IMR-90 (cell line): ENCODE results near the gene RAP2C. TPM values are rescaled to one million over a fixed set of nuclear protein-coding genes. Genes with fewer than 3 reads are reported as not detected.

ENCODE experiments used
- ATAC-seq: fragments of 200-7000 bp; cut with Tn5 transposase; 2 replicates; pipeline ENCODE4 v1.9.1; 2020; ENCODE audit warnings: low read depth, mild to moderate bottlenecking, moderate library complexity
- BruUV-seq: library from RNA; stranded (reverse); fragments of 400-500 nt; replicated peaks from 2 replicates; lab custom pipeline; 2021; lab: Mats Ljungman, UMichigan
- CTCF ChIA-PET: fragments of 300-600 bp; formaldehyde crosslinking; extraction: SDS; loops from one replicate; lab custom pipeline; 2021; ENCODE audit warnings: antibody characterized with exemption; lab: Yijun Ruan, JAX
- POLR2A ChIA-PET: fragments of 300-600 bp; sonication (Branson Sonifier 250); formaldehyde crosslinking; loops from one replicate; lab custom pipeline; 2022; ENCODE audit warnings: antibody characterized with exemption; ENCODE audit not compliant: unreplicated experiment; lab: Charles Lee
- DNase-seq: peaks from one replicate; pipeline ENCODE4 v3.0.0; 2013
- H2AFZ ChIP-seq: replicated peaks from 2 replicates; pipeline ENCODE3; 2013; ENCODE audit warnings: low read length, mild to moderate bottlenecking; ENCODE audit not compliant: poor library complexity
- H2AK5ac ChIP-seq: 2 replicates; pipeline ENCODE4 v1.6.1; 2013; ENCODE audit warnings: low read depth, low read length, inconsistent platforms
- H2AK9ac ChIP-seq: replicated peaks from 2 replicates; pipeline ENCODE3; 2013; ENCODE audit warnings: mild to moderate bottlenecking, low read depth, low read length, moderate library complexity; ENCODE audit not compliant: poor library complexity
- H2BK120ac ChIP-seq: 2 replicates; pipeline ENCODE4 v1.6.1; 2013; ENCODE audit warnings: low read depth, low read length, inconsistent platforms
- H2BK15ac ChIP-seq: 3 replicates; pipeline ENCODE4 v1.6.1; 2013; ENCODE audit warnings: low read depth, low read length, inconsistent platforms
- H2BK20ac ChIP-seq: 2 replicates; pipeline ENCODE4 v1.6.1; 2013; ENCODE audit warnings: low read depth, mild to moderate bottlenecking, inconsistent platforms, low read length, moderate library complexity
- H2BK5ac ChIP-seq: 2 replicates; pipeline ENCODE4 v1.6.1; 2013; ENCODE audit warnings: mild to moderate bottlenecking, low read depth, low read length, inconsistent platforms; ENCODE audit not compliant: poor library complexity, severe bottlenecking
- H3K14ac ChIP-seq: replicated peaks from 2 replicates; pipeline ENCODE4 v1.6.1; 2013; ENCODE audit warnings: low read depth, low read length, inconsistent platforms
- H3K18ac ChIP-seq: 2 replicates; pipeline ENCODE4 v1.6.1; 2013; ENCODE audit warnings: low read depth, low read length, control low read depth
- H3K23ac ChIP-seq: 2 replicates; pipeline ENCODE4 v1.6.1; 2013; ENCODE audit warnings: low read depth, low read length, inconsistent platforms
- H3K27ac ChIP-seq: 2 replicates; pipeline ENCODE4 v1.5.1; 2013; ENCODE audit warnings: mild to moderate bottlenecking, control low read depth, low read length; ENCODE audit not compliant: insufficient read depth
- H3K27me3 ChIP-seq: 2 replicates; pipeline ENCODE4 v1.6.1; 2013; ENCODE audit warnings: low read length; ENCODE audit not compliant: control insufficient read depth, insufficient read depth
- H3K36me3 ChIP-seq: 2 replicates; pipeline ENCODE4 v1.6.1; 2013; ENCODE audit warnings: low read length, mixed read lengths; ENCODE audit not compliant: control insufficient read depth, insufficient read depth
- H3K4ac ChIP-seq: 2 replicates; pipeline ENCODE4 v1.6.1; 2013; ENCODE audit warnings: low read depth, low read length, inconsistent platforms
- H3K4me1 ChIP-seq: 2 replicates; pipeline ENCODE4 v1.6.1; 2013; ENCODE audit warnings: low read length, mixed read lengths; ENCODE audit not compliant: control insufficient read depth, insufficient read depth
- H3K4me2 ChIP-seq: 2 replicates; pipeline ENCODE4 v1.6.1; 2013; ENCODE audit warnings: low read depth, mild to moderate bottlenecking, control low read depth, low read length, moderate library complexity
- H3K4me3 ChIP-seq: 2 replicates; pipeline ENCODE4 v1.5.1; 2013; ENCODE audit warnings: low read depth, mild to moderate bottlenecking, control low read depth, low read length, moderate library complexity; ENCODE audit not compliant: insufficient read depth
- H3K56ac ChIP-seq: 2 replicates; pipeline ENCODE4 v1.6.1; 2013; ENCODE audit warnings: low read length, inconsistent platforms; ENCODE audit not compliant: insufficient read depth; ENCODE audit errors: extremely low read depth
- H3K79me1 ChIP-seq, 2 experiments: 2 replicates each; pipeline ENCODE4 v1.6.1; 2013; ENCODE audit warnings: low read length in 2 of 2, inconsistent platforms in 1 of 2, low read depth in 1 of 2
- H3K9ac ChIP-seq: 2 replicates; pipeline ENCODE4 v1.6.1; 2013; ENCODE audit warnings: low read depth, low read length, control low read depth
- H3K9me1 ChIP-seq: 2 replicates; pipeline ENCODE4 v1.6.1; 2013; ENCODE audit warnings: low read length, inconsistent platforms; ENCODE audit not compliant: insufficient read depth
- H3K9me3 ChIP-seq: 2 replicates; pipeline ENCODE4 v1.6.1; 2013; ENCODE audit warnings: low read length; ENCODE audit not compliant: control insufficient read depth, insufficient read depth
- H4K20me1 ChIP-seq: 2 replicates; pipeline ENCODE4 v1.6.1; 2013; ENCODE audit warnings: low read length, inconsistent platforms; ENCODE audit not compliant: insufficient read depth
- H4K5ac ChIP-seq: 2 replicates; pipeline ENCODE4 v1.6.1; 2013; ENCODE audit warnings: mild to moderate bottlenecking, low read depth, low read length, control low read depth
- H4K8ac ChIP-seq, 2 experiments: 2 replicates each; pipeline ENCODE4 v1.6.1; 2013; ENCODE audit warnings: low read depth in 2 of 2, low read length in 2 of 2, control low read depth in 1 of 2, inconsistent platforms in 1 of 2
- H4K91ac ChIP-seq: 2 replicates; pipeline ENCODE4 v1.6.1; 2013; ENCODE audit warnings: low read depth, low read length, inconsistent platforms; ENCODE audit not compliant: insufficient read depth
- BHLHE40 ChIP-seq: fragments of 150-350 bp; IDR thresholded peaks from 2 replicates; pipeline ENCODE4 v1.6.1; 2016; ENCODE audit warnings: mild to moderate bottlenecking, low read depth, low read length
- FOS ChIP-seq: fragments of 150-350 bp; IDR thresholded peaks from 2 replicates; pipeline ENCODE4 v1.6.1; 2016; ENCODE audit warnings: low read depth, low read length
- NFE2L2 ChIP-seq: fragments of 150-350 bp; IDR thresholded peaks from 2 replicates; pipeline ENCODE4 v1.6.1; 2016; ENCODE audit warnings: low read depth, mild to moderate bottlenecking, low read length
- POLR2A ChIP-seq: IDR thresholded peaks from 2 replicates; pipeline ENCODE4 v1.6.1; 2012; ENCODE audit warnings: mild to moderate bottlenecking, low read depth, low read length
- RAD21 ChIP-seq: IDR thresholded peaks from 2 replicates; pipeline ENCODE4 v1.6.1; 2012; ENCODE audit warnings: low read length, improper control_type of control experiment
- WGBS, 2 experiments: methylation state at CpG; one replicate each; pipeline versions ENCODE4 v1.1.5 to v1.1.7; 2013; ENCODE audit warnings: missing lambda C conversion rate in 2 of 2; ENCODE audit not compliant: insufficient read length in 1 of 2; ENCODE audit errors: extremely low coverage in 2 of 2; 5-methylcytosine and 5-hydroxymethylcytosine counted together
- dilution Hi-C: fragments of 300-500 bp; cut with HindIII; formaldehyde crosslinking; loops from one replicate; pipeline ENCODE4 v1.14.3; 2018; ENCODE audit warnings: low sequenced_read_pairs; ENCODE audit not compliant: unreplicated experiment
- in situ Hi-C: fragments of 300-500 bp; cut with MboI; formaldehyde crosslinking; loops from 3 replicates; pipeline ENCODE4 v1.14.3; 2019; ENCODE audit warnings: low sequenced_read_pairs, inconsistent platforms, mixed read lengths
- intact Hi-C: fragments of 100-400 bp; cut with micrococcal nuclease; formaldehyde crosslinking; loops from 2 replicates; pipeline ENCODE4 v1.10.0; 2022
- polyA plus RNA-seq, 3 experiments: library from polyadenylated mRNA; depleted of rRNA; stranded (reverse); fragments of >200 nt; gene quantifications; 2 replicates each; pipeline ENCODE4 v1.2.3, GENCODE V29; 2012; ENCODE audit warnings: low replicate concordance in 1 of 3
- total RNA-seq: library from RNA; depleted of rRNA; stranded (reverse); fragments of >200 nt; gene quantifications from 2 replicates; pipeline ENCODE4 v1.2.3, GENCODE V29; 2012

RAP2C gene
- total and polyA plus RNA-seq, 2 of the 4 experiments (the other 2 are of a cell fraction): 7.6 to 24.9 TPM

DNA sequence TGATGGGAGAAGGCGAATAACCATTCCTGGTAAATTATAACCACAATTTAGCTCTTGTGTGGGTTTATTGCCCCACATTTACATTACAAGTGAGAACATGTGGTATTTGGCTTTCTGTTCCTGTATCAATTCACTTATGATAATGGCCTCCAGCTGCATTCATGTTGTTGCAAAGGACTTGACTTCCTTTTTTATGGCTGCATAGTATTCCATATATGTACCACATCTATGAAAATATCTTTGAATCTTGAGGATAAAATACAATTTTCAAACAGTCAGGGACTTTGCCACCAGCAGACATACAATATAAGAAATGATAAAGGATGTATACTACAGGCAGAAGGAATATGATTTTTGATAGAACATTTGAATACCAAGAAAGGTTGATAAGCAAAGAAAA, 27.3 kb downstream of the RAP2C start:
- no peak overlapping the region for H4K91ac ChIP-seq
- no peak overlapping the region for H2BK5ac ChIP-seq
- H3K18ac ChIP-seq: no peak overlapping the region
- H2AFZ ChIP-seq: no peak overlapping the region
- no peak for DNase-seq
- no peak overlapping the region for H2AK5ac ChIP-seq
- intact Hi-C loops: no loop called here
- no peak overlapping the region for H2BK15ac ChIP-seq
- H2BK120ac ChIP-seq: no peak overlapping the region
- H3K56ac ChIP-seq: no peak overlapping the region
- no peaks in the 10 kb centered on the region for H3K36me3 ChIP-seq
- ChIA-PET CTCF (interaction anchor here (0.5 to 1.7 kb wide), 2 partner anchors 9 to 89 kb away, joined by 3 to 4 read pairs; no protein-coding TSS in a partner anchor), POLR2A (no interaction called here)
- no peak overlapping the region for H4K8ac ChIP-seq
- H3K14ac ChIP-seq: no peak overlapping the region
- no peak overlapping the region for H2AK9ac ChIP-seq
- dilution Hi-C loops: no loop called here
- no peaks in the 10 kb centered on the region; the same call in 1 of the 2 replicates for H3K9me3 ChIP-seq
- no peaks in the 10 kb centered on the region for H3K79me1 ChIP-seq
- no peak overlapping the region for H2BK20ac ChIP-seq
- no peak overlapping the region for H3K27ac ChIP-seq
- in situ Hi-C loops: no loop called here
- H3K23ac ChIP-seq: no peak overlapping the region
- H3K4me2 ChIP-seq: no peak overlapping the region
- H4K5ac ChIP-seq: no peak overlapping the region
- no peaks in the 10 kb centered on the region for H4K20me1 ChIP-seq
- H3K27me3 ChIP-seq: peaks cover 2% of the 10 kb centered on the region; the same call in 1 of the 2 replicates
- H3K4ac ChIP-seq: no peak overlapping the region
- no CpG with 5 or more reads among the region's 1 CpG for WGBS, 2 experiments
- TF ChIP-seq NFE2L2 (no peak), POLR2A (no peak), FOS (no peak), BHLHE40 (no peak), RAD21 (no peak)
- no peaks in the 10 kb centered on the region for H3K9me1 ChIP-seq
- no peak overlapping the region for H3K4me3 ChIP-seq
- H3K4me1 ChIP-seq: no peaks in the 10 kb centered on the region
- no TSS peak for BruUV-seq
- no peak for ATAC-seq
- no peak overlapping the region for H3K9ac ChIP-seq
